ENCODE data around the gene MAP1B.

Gene MAP1B

DNA sequence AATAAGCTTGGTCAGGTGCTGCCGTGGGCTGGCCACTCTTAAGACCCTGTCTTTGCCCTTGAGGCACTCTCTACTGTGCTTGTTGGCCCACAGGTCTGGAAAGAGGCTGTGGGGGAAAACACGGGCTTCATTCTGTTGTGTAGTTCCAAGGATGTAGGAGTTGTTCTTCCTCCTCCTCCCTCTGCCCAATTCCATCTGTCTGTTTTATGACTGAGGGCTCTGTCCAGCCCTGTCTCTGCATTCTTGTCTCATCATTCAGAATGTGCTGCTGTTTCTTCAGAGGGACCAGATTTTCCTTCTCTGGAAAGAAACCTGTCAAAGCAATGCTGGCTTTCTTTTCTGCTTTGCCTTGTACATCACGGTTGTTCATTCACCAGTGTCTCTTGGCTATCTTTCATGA is 84.1 kb downstream of the MAP1B start:
- DNase-seq (ENCODE audit: low read depth in 2 of 2): no peak

GRCh38 chr5:72194846-72195245 is 87.6 kb downstream of the MAP1B start:
- peak; percentile 37 to 38 for DNase-seq (ENCODE audit: low read depth in 2 of 2)

- DNase-seq (ENCODE audit: low read depth in 2 of 2): no peak
Measured at GRCh38 chr5:72195581-72195980, 88.3 kb downstream of the MAP1B start.

- no peak for DNase-seq (ENCODE audit: low read depth in 2 of 2)
Measured at GRCh38 chr5:72197393-72197792, 90.1 kb downstream of the MAP1B start.

GRCh38 chr5:72199681-72200080 is 92.4 kb downstream of the MAP1B start:
- no peak for DNase-seq (ENCODE audit: low read depth in 2 of 2)

- no peak for DNase-seq (ENCODE audit: low read depth in 2 of 2)
Measured at GRCh38 chr5:72202331-72202825, 95.1 kb downstream of the MAP1B start.

DNA sequence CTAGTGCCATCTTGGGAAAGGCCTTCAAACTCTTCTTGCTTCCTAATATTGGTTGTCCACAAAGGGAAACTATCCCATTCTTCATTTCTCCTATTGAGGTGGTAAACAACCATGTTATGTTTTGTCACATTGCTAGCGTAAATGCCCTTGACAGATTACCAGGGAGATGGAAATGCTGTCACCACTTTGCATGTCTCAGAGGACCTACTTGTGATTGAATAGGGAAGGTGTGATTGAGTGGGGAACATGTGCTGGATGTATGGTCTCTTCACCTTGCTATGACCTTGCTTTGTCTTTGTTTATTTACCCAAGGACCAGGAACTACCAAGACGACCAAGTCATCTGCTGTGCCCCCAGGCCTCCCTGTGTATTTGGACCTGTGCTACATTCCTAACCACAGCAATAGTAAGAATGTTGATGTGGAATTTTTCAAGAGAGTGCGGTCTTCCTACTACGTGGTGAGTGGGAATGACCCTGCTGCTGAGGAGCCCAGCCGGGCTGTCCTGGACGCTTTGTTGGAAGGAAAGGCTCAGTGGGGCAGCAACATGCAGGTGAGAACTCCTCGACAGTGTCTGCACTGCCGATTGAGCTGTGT is 96.1 kb downstream of the MAP1B start:
- no peak for DNase-seq (ENCODE audit: low read depth in 2 of 2)

DNA sequence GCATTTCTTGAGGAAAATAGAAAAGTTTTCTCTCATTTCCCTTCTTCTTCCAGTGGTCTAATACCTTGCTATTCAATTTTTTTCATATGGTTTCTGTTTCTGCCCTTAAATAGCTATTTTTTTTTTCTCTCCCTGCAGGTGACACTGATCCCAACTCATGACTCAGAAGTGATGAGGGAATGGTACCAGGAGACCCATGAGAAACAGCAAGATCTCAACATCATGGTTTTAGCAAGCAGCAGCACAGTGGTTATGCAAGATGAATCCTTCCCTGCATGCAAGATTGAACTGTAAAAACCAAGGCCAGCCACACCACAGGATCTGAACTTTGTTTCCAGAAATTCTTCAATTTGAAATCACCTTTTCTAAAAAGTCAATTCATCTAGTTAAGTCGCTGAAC is 97.7 kb downstream of the MAP1B start:
- DNase-seq (ENCODE audit: low read depth in 2 of 2): no peak

- no peak for DNase-seq (ENCODE audit: low read depth in 2 of 2)
Measured at GRCh38 chr5:72205431-72206009, 98.2 kb downstream of the MAP1B start.

DNA sequence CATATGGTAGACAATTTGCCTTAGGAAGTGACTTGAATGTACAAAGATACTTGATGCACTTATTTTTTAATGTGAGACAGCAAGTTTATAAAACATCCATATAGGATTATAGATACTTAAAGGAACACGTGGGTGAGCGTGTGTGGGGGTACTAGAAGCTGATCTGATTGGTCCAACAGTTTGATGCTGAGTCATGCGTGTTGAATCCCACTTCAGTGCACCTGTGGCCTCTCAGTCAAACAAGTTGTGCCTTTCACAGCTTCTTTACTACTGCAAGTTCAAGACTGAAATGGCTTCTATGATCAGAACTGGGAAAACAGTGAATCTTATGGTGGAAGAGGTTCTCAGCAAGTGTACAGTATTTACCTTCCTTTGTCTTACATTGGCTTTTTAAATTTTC is 98.9 kb downstream of the MAP1B start:
- no peak for DNase-seq (ENCODE audit: low read depth in 2 of 2)

GRCh38 chr5:72206994-72207393 is 99.7 kb downstream of the MAP1B start:
- no peak for DNase-seq (ENCODE audit: low read depth in 2 of 2)

GRCh38 chr5:72208324-72208926 is 101.2 kb downstream of the MAP1B start:
- no peak for DNase-seq (ENCODE audit: low read depth in 2 of 2)

DNA sequence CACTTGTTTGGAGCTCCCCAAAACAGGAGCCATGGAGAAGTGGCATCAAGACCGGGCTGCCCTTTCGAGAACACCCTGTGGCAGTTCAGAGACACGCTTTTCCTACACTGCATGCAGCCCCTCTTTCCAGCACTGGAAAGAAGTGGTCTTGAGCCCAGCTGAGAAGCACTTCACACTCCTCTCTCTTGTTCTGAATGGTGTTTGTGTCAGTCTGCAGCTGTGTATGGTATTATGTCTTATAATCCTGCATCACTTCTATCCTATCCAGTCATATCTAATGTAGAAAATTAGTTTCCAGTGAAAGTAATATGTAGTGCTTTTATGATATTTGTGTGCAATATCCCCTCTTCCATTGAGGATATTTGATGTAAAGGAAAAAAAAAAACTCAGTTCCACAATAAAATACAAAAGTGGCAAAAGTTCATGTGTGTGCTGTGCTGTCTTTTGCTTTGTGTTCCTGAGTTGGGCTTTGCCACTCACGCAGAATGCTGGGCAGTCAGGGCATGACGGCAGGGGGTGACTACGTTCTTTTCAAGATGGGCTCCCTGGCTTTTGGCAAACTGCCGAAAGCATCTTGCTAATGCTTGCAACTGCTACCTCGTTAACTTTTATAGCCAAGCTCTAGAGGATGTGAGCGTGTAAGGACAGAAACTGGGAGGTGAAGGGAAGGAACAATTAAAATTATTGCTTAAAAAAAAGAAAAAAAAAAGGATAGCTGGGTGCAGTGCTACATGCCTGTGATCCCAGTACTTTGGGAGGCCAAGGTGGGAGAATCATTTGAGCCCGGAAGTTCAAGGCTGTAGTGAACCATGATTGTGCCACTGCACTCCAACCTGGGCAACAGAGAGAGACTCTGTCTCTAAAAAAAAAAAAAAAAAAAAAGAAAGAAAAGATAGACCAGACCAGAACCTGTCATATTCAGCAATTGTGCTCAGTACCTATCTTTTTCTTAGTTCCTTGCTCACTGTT is 102.2 kb downstream of the MAP1B start:
- DNase-seq (ENCODE audit: low read depth in 2 of 2): no peak

DNA sequence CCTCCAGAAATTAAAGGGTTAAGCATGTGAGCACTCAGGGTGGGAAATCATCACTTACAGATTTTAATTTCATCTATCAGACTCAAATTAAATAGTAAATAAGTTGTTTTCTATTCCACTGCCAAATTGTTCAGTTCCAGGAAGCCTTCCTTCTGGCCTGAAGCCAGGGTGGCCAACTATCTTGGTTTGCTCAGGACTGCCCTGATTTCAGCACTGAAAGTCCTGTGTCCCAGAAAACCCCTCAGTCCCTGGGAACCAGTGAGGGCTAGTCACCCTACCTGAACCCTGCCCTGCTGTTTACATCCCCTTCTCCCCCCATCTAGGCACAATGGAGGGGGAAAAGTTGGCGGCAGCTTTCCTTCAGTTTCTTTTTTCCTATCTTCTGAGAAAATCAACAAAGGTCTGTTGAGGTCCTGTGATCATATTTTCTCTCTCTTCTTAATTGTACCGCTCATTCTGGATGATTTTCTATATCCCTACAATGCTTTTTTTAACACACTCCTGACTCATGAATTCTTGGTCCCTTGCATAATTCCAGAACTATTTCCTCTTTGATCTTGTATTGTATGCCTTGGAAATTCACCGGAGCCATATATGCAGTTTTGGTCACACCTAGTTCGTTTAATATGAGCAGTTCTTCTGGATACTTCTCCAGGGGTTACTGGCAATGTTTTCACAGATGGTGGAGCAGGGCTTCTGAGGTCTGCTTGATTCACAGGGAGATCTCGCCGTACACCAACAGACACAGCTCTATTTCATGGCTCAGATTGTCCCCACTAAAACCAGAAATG is 103.8 kb downstream of the MAP1B start:
- DNase-seq (ENCODE audit: low read depth in 2 of 2): no peak

DNA sequence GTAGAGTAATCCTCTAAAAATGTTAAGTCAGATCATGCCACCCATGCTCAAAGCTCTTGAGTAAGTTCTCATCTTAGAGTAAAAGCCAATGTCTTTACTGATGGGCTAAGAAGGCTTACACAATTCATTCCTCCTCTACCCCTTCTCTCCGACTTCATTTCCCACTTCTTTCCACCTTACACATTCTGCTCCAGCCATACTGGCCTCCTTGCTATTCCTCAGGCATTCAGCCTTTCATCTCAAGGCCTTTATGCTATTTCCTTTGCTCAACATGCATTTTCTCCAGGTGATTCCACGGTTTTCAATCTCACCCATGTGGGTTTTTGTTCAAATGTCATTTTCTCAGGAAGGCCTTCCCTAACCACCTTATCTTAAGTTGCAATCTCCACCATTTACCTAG is 104.9 kb downstream of the MAP1B start:
- DNase-seq (ENCODE audit: low read depth in 2 of 2): no peak

- DNase-seq (ENCODE audit: low read depth in 2 of 2): no peak
Measured at GRCh38 chr5:72213482-72213881, 106.2 kb downstream of the MAP1B start.

GRCh38 chr5:72214168-72214567 is 106.9 kb downstream of the MAP1B start:
- DNase-seq (ENCODE audit: low read depth in 2 of 2): no peak

GRCh38 chr5:72216756-72217155 is 109.5 kb downstream of the MAP1B start:
- no peak for DNase-seq (ENCODE audit: low read depth in 2 of 2)

DNA sequence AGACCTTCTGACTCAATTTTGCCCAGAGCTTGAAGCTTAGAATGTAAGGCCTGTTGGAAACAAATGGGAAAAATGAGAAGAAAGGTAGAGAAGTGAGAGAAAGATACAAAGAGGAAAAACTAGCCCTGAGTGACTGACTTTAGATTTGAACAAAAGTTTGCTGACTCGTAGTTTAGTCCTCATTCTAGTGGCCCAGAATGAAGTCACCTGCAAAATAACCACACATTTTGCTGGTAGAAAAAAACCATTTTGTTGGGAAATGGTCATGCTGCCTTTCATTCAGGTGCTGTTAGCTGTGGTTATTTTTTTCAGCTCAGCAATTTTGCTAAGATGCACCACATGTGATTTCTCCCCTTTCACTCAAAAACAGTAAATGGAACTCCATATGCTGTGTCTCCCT is 113.8 kb downstream of the MAP1B start:
- DNase-seq (ENCODE audit: low read depth in 2 of 2): no peak

DNA sequence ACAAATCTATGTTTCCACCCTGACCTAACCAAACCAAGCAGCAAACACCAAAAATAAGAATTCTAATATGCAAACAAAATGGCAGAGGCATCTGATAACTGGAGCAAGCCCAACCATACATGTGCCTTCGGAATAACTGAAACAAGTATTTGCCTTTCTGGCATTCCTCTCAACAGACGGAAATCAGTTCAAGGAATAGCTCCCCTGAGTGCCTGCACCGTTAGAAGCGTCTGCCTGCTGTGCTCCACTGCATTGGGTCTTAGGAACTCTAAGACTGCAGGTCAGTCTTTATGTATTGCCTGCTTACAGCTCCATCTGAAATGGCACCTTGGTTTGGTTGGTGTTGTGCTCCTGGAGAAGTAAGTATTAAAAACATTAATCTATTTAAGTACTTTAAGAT is 114.3 kb downstream of the MAP1B start:
- no peak for DNase-seq (ENCODE audit: low read depth in 2 of 2)

DNA sequence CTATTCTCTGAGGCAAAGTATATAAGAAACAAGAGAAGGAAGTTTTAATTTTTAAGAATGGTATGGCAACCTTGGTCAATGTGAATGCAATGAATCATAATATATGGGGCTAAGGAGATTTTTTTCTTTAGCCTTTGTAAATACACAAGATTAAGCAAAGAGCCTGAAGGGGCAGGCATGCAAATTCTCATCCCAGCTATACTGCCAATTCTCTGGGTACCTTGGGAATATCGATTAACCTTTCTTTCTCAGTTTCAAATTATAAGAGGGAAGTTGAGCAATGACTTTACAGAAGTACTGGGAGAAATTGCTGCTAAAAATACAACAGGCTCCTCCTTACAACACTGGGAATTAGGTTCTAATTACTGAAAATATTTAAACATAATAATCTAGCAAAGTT is 115.2 kb downstream of the MAP1B start:
- DNase-seq (ENCODE audit: low read depth in 2 of 2): no peak

DNA sequence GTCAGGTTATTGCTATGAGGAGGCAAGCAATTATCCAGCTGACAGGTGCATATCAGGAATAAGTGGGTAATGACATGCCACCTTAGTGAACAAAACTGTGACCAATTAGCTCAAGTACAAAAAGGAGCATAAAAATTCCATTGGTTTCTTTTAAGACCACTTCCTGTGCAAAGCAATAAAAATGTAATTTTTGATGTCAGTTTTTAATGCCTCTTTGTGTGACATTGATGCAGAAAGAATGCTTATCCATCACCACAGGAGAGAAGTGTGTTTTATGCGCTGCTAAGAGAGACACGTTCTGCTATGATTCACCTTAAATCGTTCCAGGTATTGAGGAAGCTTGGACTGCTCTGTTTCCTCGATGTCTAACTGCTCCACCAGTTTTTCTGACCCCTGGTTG is 116.1 kb downstream of the MAP1B start:
- DNase-seq (ENCODE audit: low read depth in 2 of 2): no peak

Data from stimulated activated CD8-positive, alpha-beta memory T cell treated with anti-CD3 and anti-CD28 coated beads, Interleukin-15, amount 100 ng/mL, for 48 hours (primary cell).